Measurements from ENCODE around the gene PRDM16.

DNA sequence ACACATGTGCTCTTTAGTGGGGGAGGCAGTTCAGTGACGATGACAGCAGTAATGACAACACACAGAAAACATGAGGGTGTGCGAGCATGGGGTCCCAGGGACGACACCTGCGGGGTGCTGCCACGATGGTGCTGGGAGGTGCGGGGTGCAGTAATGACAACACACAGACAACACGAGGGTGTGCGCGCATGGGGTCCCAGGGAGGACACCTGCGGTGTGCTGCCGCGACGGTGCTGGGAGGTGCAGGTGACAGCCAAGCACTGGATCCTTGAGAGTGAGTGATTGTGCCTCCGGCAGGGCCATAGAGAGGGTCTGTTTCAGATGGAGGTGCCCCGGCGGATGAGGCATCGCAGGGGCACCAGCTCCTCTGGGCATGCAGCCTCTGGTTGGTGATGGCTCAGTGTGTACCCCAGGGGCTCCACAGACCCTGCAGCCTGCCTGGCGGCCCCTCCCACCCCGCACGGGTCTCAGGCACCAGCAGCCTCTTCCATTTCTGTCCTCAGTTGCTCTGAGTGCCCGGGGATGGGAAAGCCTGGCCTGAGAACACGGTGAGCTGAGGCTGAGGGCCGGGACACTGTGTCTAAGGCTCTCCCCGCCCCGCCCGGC, 193.8 kb downstream of the PRDM16 start:
- no peak for TF ChIP-seq EZH2 (IDR thresholded peaks at IDR 0.05; ENCODE audit: borderline replicate concordance, insufficient read depth, low read depth, low read length, poor library complexity, severe bottlenecking)
- TF ChIP-seq, protein P1, sequence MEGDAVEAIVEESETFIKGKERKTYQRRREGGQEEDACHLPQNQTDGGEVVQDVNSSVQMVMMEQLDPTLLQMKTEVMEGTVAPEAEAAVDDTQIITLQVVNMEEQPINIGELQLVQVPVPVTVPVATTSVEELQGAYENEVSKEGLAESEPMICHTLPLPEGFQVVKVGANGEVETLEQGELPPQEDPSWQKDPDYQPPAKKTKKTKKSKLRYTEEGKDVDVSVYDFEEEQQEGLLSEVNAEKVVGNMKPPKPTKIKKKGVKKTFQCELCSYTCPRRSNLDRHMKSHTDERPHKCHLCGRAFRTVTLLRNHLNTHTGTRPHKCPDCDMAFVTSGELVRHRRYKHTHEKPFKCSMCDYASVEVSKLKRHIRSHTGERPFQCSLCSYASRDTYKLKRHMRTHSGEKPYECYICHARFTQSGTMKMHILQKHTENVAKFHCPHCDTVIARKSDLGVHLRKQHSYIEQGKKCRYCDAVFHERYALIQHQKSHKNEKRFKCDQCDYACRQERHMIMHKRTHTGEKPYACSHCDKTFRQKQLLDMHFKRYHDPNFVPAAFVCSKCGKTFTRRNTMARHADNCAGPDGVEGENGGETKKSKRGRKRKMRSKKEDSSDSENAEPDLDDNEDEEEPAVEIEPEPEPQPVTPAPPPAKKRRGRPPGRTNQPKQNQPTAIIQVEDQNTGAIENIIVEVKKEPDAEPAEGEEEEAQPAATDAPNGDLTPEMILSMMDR (IDR thresholded peaks at IDR 0.05) = no peak
